ENCODE measurements around the gene RNF151.
"Not testable (repeated sequence)": the region's sequence is repeated elsewhere in the genome, so short reads cannot be mapped to it uniquely, and the experiment has no call there.

RNF151 gene

GRCh38 chr16:1926271-1926670 is 40.4 kb upstream of the RNF151 start:
- no peaks in the 10 kb centered on the region for H3K4me1 ChIP-seq (ENCODE audit: insufficient read depth, low read length)
- H3K9ac ChIP-seq (ENCODE audit: low read length) = no peak overlapping the region
- H3K27me3 ChIP-seq (ENCODE audit: control insufficient read depth in 1 of 2, insufficient read depth in 2 of 2, low read length in 2 of 2) = peaks cover 8 to 31% of the 10 kb centered on the region in 2 donors
- no peaks in the 10 kb centered on the region for H3K9me3 ChIP-seq (ENCODE audit: low read length)
- no peak overlapping the region for H3K27ac ChIP-seq (ENCODE audit: low read depth, low read length)
- H3K4me3 ChIP-seq (ENCODE audit: low read depth in 1 of 2, low read length in 2 of 2) = no peak overlapping the region
- no peaks in the 10 kb centered on the region for H3K36me3 ChIP-seq (ENCODE audit: insufficient read depth, low read length)

- peak overlapping the region; percentile 70 for H3K27ac ChIP-seq (ENCODE audit: low read depth, low read length)
Measured at GRCh38 chr16:1929105-1929504, 37.6 kb upstream of the RNF151 start.

GRCh38 chr16:1929578-1930337 is 36.9 kb upstream of the RNF151 start:
- no peaks in the 10 kb centered on the region for H3K9me3 ChIP-seq (ENCODE audit: low read length)
- H3K36me3 ChIP-seq (ENCODE audit: insufficient read depth, low read length) = no peaks in the 10 kb centered on the region
- H3K9ac ChIP-seq (ENCODE audit: low read length) = no peak overlapping the region
- H3K27ac ChIP-seq (ENCODE audit: low read depth, low read length) = peak overlapping the region; percentile 70
- peaks cover 0 to 22% of the 10 kb centered on the region in 2 donors for H3K27me3 ChIP-seq (ENCODE audit: control insufficient read depth in 1 of 2, insufficient read depth in 2 of 2, low read length in 2 of 2)
- no peaks in the 10 kb centered on the region for H3K4me1 ChIP-seq (ENCODE audit: insufficient read depth, low read length)
- peak overlapping the region; percentile 48 to 75 for H3K4me3 ChIP-seq (ENCODE audit: low read depth in 1 of 2, low read length in 2 of 2)

More at GRCh38 chr16:1929105-1929504, 37.6 kb upstream of the RNF151 start:
- H3K4me1 ChIP-seq (ENCODE audit: insufficient read depth, low read length) = no peaks in the 10 kb centered on the region
- H3K9ac ChIP-seq (ENCODE audit: low read length) = no peak overlapping the region
- peaks cover 0 to 28% of the 10 kb centered on the region in 2 donors for H3K27me3 ChIP-seq (ENCODE audit: control insufficient read depth in 1 of 2, insufficient read depth in 2 of 2, low read length in 2 of 2)
- no peaks in the 10 kb centered on the region for H3K36me3 ChIP-seq (ENCODE audit: insufficient read depth, low read length)
- H3K4me3 ChIP-seq (ENCODE audit: low read depth in 1 of 2, low read length in 2 of 2) = peak overlapping the region; percentile 48 to 75
- H3K9me3 ChIP-seq (ENCODE audit: low read length) = no peaks in the 10 kb centered on the region

- Histone ChIP-seq H3K9me3 (ENCODE audit: low read length) (no peaks in the 10 kb centered on the region), H3K9ac (ENCODE audit: low read length) (no peak overlapping the region), H3K27ac (ENCODE audit: low read depth, low read length) (no peak overlapping the region), H3K4me1 (ENCODE audit: insufficient read depth, low read length) (no peaks in the 10 kb centered on the region), H3K4me3 (ENCODE audit: low read depth in 1 of 2, low read length in 2 of 2) (no peak overlapping the region), H3K27me3 (ENCODE audit: control insufficient read depth in 1 of 2, insufficient read depth in 2 of 2, low read length in 2 of 2) (peaks cover 0 to 21% of the 10 kb centered on the region in 2 donors), H3K36me3 (ENCODE audit: insufficient read depth, low read length) (no peaks in the 10 kb centered on the region)
Measured at GRCh38 chr16:1930338-1930720, 36.3 kb upstream of the RNF151 start.

GRCh38 chr16:1932050-1933028 is 34.3 kb upstream of the RNF151 start:
- Histone ChIP-seq H3K9ac (ENCODE audit: low read length) (no peak overlapping the region), H3K4me3 (ENCODE audit: low read depth in 1 of 2, low read length in 2 of 2) (no peak overlapping the region), H3K9me3 (ENCODE audit: low read length) (no peaks in the 10 kb centered on the region), H3K4me1 (ENCODE audit: insufficient read depth, low read length) (no peaks in the 10 kb centered on the region), H3K27ac (ENCODE audit: low read depth, low read length) (no peak overlapping the region), H3K27me3 (ENCODE audit: control insufficient read depth in 1 of 2, insufficient read depth in 2 of 2, low read length in 2 of 2) (peaks cover 0 to 21% of the 10 kb centered on the region in 2 donors), H3K36me3 (ENCODE audit: insufficient read depth, low read length) (no peaks in the 10 kb centered on the region)

GRCh38 chr16:1933097-1933661 is 33.5 kb upstream of the RNF151 start:
- H3K27ac ChIP-seq (ENCODE audit: low read depth, low read length) = no peak overlapping the region
- no peak overlapping the region for H3K4me3 ChIP-seq (ENCODE audit: low read depth in 1 of 2, low read length in 2 of 2)
- peaks cover 4% of the 10 kb centered on the region for H3K36me3 ChIP-seq (ENCODE audit: insufficient read depth, low read length)

GRCh38 chr16:1936945-1937479 is 29.6 kb upstream of the RNF151 start:
- no peak overlapping the region for H3K27ac ChIP-seq (ENCODE audit: low read depth, low read length)
- no peaks in the 10 kb centered on the region for H3K9me3 ChIP-seq (ENCODE audit: low read length)
- peaks cover 23% of the 10 kb centered on the region for H3K36me3 ChIP-seq (ENCODE audit: insufficient read depth, low read length)
- no peak overlapping the region for H3K9ac ChIP-seq (ENCODE audit: low read length)
- peaks cover 0 to 16% of the 10 kb centered on the region in 2 donors for H3K27me3 ChIP-seq (ENCODE audit: control insufficient read depth in 1 of 2, insufficient read depth in 2 of 2, low read length in 2 of 2)
- peaks cover 7% of the 10 kb centered on the region for H3K4me1 ChIP-seq (ENCODE audit: insufficient read depth, low read length)
- H3K4me3 ChIP-seq (ENCODE audit: low read depth in 1 of 2, low read length in 2 of 2) = no peak overlapping the region

More at GRCh38 chr16:1933097-1933661, 33.5 kb upstream of the RNF151 start:
- H3K4me1 ChIP-seq (ENCODE audit: insufficient read depth, low read length) = no peaks in the 10 kb centered on the region
- H3K9ac ChIP-seq (ENCODE audit: low read length) = no peak overlapping the region
- H3K9me3 ChIP-seq (ENCODE audit: low read length) = no peaks in the 10 kb centered on the region
- peaks cover 0 to 21% of the 10 kb centered on the region in 2 donors for H3K27me3 ChIP-seq (ENCODE audit: control insufficient read depth in 1 of 2, insufficient read depth in 2 of 2, low read length in 2 of 2)

- Histone ChIP-seq H3K4me1 (ENCODE audit: insufficient read depth, low read length) (peaks cover 14% of the 10 kb centered on the region), H3K36me3 (ENCODE audit: insufficient read depth, low read length) (peaks cover 23% of the 10 kb centered on the region), H3K4me3 (ENCODE audit: low read depth in 1 of 2, low read length in 2 of 2) (no peak overlapping the region), H3K27me3 (ENCODE audit: control insufficient read depth in 1 of 2, insufficient read depth in 2 of 2, low read length in 2 of 2) (peaks cover 0 to 3% of the 10 kb centered on the region in 2 donors), H3K9ac (ENCODE audit: low read length) (no peak overlapping the region), H3K27ac (ENCODE audit: low read depth, low read length) (no peak overlapping the region), H3K9me3 (ENCODE audit: low read length) (no peaks in the 10 kb centered on the region)
Measured at GRCh38 chr16:1938316-1938715, 28.3 kb upstream of the RNF151 start.

- no peak overlapping the region for H3K9ac ChIP-seq (ENCODE audit: low read length)
- no peaks in the 10 kb centered on the region for H3K27me3 ChIP-seq (ENCODE audit: control insufficient read depth in 1 of 2, insufficient read depth in 2 of 2, low read length in 2 of 2)
- no peaks in the 10 kb centered on the region for H3K9me3 ChIP-seq (ENCODE audit: low read length)
- H3K27ac ChIP-seq (ENCODE audit: low read depth, low read length) = no peak overlapping the region
- no peak overlapping the region for H3K4me3 ChIP-seq (ENCODE audit: low read depth in 1 of 2, low read length in 2 of 2)
- H3K36me3 ChIP-seq (ENCODE audit: insufficient read depth, low read length) = peaks cover 23% of the 10 kb centered on the region
- peaks cover 14% of the 10 kb centered on the region for H3K4me1 ChIP-seq (ENCODE audit: insufficient read depth, low read length)
Measured at GRCh38 chr16:1938910-1939309, 27.7 kb upstream of the RNF151 start.

GRCh38 chr16:1939833-1940232 is 26.8 kb upstream of the RNF151 start:
- H3K9me3 ChIP-seq (ENCODE audit: low read length); H3K9ac ChIP-seq (ENCODE audit: low read length); H3K27ac ChIP-seq (ENCODE audit: low read depth, low read length); H3K27me3 ChIP-seq (ENCODE audit: control insufficient read depth in 1 of 2, insufficient read depth in 2 of 2, low read length in 2 of 2); H3K4me3 ChIP-seq (ENCODE audit: low read depth in 1 of 2, low read length in 2 of 2): not testable (repeated sequence)
- peaks cover 23% of the 10 kb centered on the region for H3K36me3 ChIP-seq (ENCODE audit: insufficient read depth, low read length)
- H3K4me1 ChIP-seq (ENCODE audit: insufficient read depth, low read length) = peaks cover 14% of the 10 kb centered on the region

All from muscle layer of colon (tissue), 2 donors.